CD8-positive, alpha-beta memory T cell (primary cell): ENCODE measurements around the gene MAPK4. TPM values are rescaled to one million over a fixed set of nuclear protein-coding genes. Genes with fewer than 3 reads are reported as not detected.

Experiments
- CTCF ChIA-PET: fragments of 350-600 bp; sonication (Branson Sonifier 250); formaldehyde crosslinking; loops from one replicate; lab custom pipeline; 2021; ENCODE audit warnings: antibody characterized with exemption; lab: Charles Lee
- POLR2A ChIA-PET: fragments of 350-600 bp; sonication (Branson Sonifier 250); formaldehyde crosslinking; loops from one replicate; lab custom pipeline; 2021; ENCODE audit warnings: antibody characterized with exemption; lab: Charles Lee
- DNase-seq, 5 donors: peaks; one replicate each; pipeline versions ENCODE4 v3.0.0 to v3.0.0-alpha.2; 2020 to 2022; ENCODE audit warnings: mixed read lengths in 1 of 5
- H3K27ac ChIP-seq: one replicate; pipeline ENCODE4 v1.7.0; 2013; ENCODE audit warnings: low read depth, mild to moderate bottlenecking, low read length, moderate library complexity
- H3K27me3 ChIP-seq: 2 replicates; pipeline ENCODE4 v1.7.0; 2013; ENCODE audit warnings: low read length, mild to moderate bottlenecking; ENCODE audit not compliant: insufficient read depth, poor library complexity, severe bottlenecking
- H3K36me3 ChIP-seq: 2 replicates; pipeline ENCODE4 v1.7.0; 2013; ENCODE audit warnings: mild to moderate bottlenecking, low read length, moderate library complexity; ENCODE audit not compliant: insufficient read depth
- H3K4me1 ChIP-seq: 2 replicates; pipeline ENCODE4 v1.7.0; 2013; ENCODE audit warnings: mild to moderate bottlenecking, low read length, moderate library complexity; ENCODE audit not compliant: insufficient read depth
- H3K4me3 ChIP-seq: 2 replicates; pipeline ENCODE4 v1.7.0; 2013; ENCODE audit warnings: mild to moderate bottlenecking, low read length
- H3K9me3 ChIP-seq: 2 replicates; pipeline ENCODE4 v1.7.0; 2013; ENCODE audit warnings: mild to moderate bottlenecking, low read length
- H3K27ac Mint-ChIP-seq, 8 donors: one replicate each; pipeline ENCODE4 v1.8.0; 2020 to 2021; ENCODE audit warnings: mixed read lengths in 8 of 8, mild to moderate bottlenecking in 6 of 8, inconsistent platforms in 3 of 8, moderate library complexity in 3 of 8
- H3K27me3 Mint-ChIP-seq, 2 donors: one replicate each; pipeline ENCODE4 v1.8.0; 2020 to 2021; ENCODE audit warnings: mixed read lengths in 2 of 2, mild to moderate bottlenecking in 1 of 2, moderate library complexity in 1 of 2
- H3K36me3 Mint-ChIP-seq, 3 donors: one replicate each; pipeline ENCODE4 v1.8.0; 2020 to 2021; ENCODE audit warnings: mixed read lengths in 3 of 3, inconsistent platforms in 1 of 3, mild to moderate bottlenecking in 1 of 3
- H3K4me1 Mint-ChIP-seq, 3 donors: one replicate each; pipeline ENCODE4 v1.8.0; 2020 to 2021; ENCODE audit warnings: mixed read lengths in 3 of 3, inconsistent platforms in 1 of 3, mild to moderate bottlenecking in 1 of 3
- H3K4me3 Mint-ChIP-seq, 7 donors: one replicate each; pipeline ENCODE4 v1.8.0; 2020 to 2021; ENCODE audit warnings: mixed read lengths in 7 of 7, mild to moderate bottlenecking in 6 of 7, moderate library complexity in 4 of 7, inconsistent platforms in 2 of 7
- H3K9me3 Mint-ChIP-seq, 5 donors: one replicate each; pipeline ENCODE4 v1.8.0; 2020 to 2022; ENCODE audit warnings: mixed read lengths in 5 of 5, mild to moderate bottlenecking in 3 of 5, moderate library complexity in 2 of 5, inconsistent platforms in 1 of 5
- polyA plus RNA-seq: library from polyadenylated mRNA; unstranded; fragments of 300-500 nt; fragmentation: Illumina TruSeq; gene quantifications from one replicate; pipeline ENCODE4 v1.2.3, GENCODE V29; 2021
- total RNA-seq, 2 experiments: library from RNA; stranded (reverse); gene quantifications; one replicate each; pipeline ENCODE4 v1.2.3, GENCODE V29; 2021

MAPK4 gene
- total and polyA plus RNA-seq, 3 experiments from 2014 or later, result not detected

- no peak overlapping the region for H3K4me3 Mint-ChIP-seq
- CTCF ChIA-PET, result no interaction called here
- no peak overlapping the region for H3K27ac Mint-ChIP-seq
- H3K4me1 Mint-ChIP-seq, result no peaks in the 10 kb centered on the region
- Histone ChIP-seq H3K9me3 (no peaks in the 10 kb centered on the region), H3K27ac (no peak overlapping the region), H3K4me1 (no peaks in the 10 kb centered on the region), H3K4me3 (no peak overlapping the region), H3K27me3 (no peaks in the 10 kb centered on the region), H3K36me3 (no peaks in the 10 kb centered on the region)
- no peaks in the 10 kb centered on the region for H3K36me3 Mint-ChIP-seq
- POLR2A ChIA-PET, result no interaction called here
- H3K27me3 Mint-ChIP-seq, result peaks cover 0 to 9% of the 10 kb centered on the region in 2 donors
- no peaks in the 10 kb centered on the region for H3K9me3 Mint-ChIP-seq
- DNase-seq, result no peak
These were observed 60.4 kb downstream of the MAPK4 start for GRCh38 chr18:50620319-50620718.

DNA sequence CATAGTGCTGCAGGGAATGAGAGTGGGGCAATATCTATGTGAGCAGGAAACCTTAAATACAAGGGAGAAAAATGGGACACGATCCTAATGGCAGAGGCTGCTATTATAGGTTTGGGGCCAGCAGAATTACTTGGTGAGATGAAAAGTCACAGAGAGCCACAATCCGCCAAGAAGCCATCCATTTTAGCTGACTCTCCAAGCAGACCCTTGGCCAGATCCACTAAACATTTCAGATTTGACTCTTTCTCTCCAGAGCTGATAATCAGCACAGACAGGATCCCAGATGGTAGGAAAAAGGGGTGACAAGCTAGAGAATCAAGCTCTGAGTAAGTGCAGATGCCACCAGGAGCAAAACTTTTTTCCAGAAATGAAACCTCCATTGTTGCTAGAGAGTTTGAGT lies 61.5 kb downstream of the MAPK4 start:
- Mint-ChIP-seq H3K9me3 (no peaks in the 10 kb centered on the region), H3K27me3 (peaks cover 0 to 5% of the 10 kb centered on the region in 2 donors), H3K4me1 (no peaks in the 10 kb centered on the region), H3K36me3 (no peaks in the 10 kb centered on the region), H3K4me3 (no peak overlapping the region), H3K27ac (no peak overlapping the region)
- Histone ChIP-seq H3K27ac (no peak overlapping the region), H3K4me3 (no peak overlapping the region), H3K36me3 (no peaks in the 10 kb centered on the region), H3K27me3 (no peaks in the 10 kb centered on the region), H3K4me1 (no peaks in the 10 kb centered on the region), H3K9me3 (no peaks in the 10 kb centered on the region)
- ChIA-PET POLR2A (no interaction called here), CTCF (no interaction called here)
- no peak for DNase-seq

DNA sequence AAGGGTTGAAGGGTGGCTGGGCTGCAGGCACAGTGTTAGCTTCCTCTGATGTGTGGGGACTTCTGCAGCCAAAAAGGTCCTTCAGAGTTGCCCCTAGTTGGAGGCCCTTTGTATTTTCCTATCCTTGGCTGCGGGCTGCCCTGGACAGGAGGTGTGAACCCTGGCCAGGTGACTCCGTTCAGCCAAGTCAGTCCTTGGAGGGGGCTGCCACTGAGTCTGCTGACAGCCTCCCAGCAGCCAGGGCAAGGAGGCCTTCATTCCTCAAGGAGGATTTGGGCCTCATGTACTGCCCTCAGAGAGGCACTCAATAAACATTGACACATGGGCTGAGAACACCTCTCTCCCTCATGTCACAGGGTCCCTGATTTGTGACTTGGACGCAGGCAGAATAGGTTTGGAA lies 62.4 kb downstream of the MAPK4 start:
- ChIA-PET POLR2A (no interaction called here), CTCF (no interaction called here)
- no peaks in the 10 kb centered on the region for H3K36me3 ChIP-seq
- no peak overlapping the region for H3K27ac Mint-ChIP-seq
- no peak overlapping the region for H3K4me3 Mint-ChIP-seq
- no peaks in the 10 kb centered on the region for H3K4me1 Mint-ChIP-seq
- peaks cover 0 to 5% of the 10 kb centered on the region in 2 donors for H3K27me3 Mint-ChIP-seq
- H3K36me3 Mint-ChIP-seq, result no peaks in the 10 kb centered on the region
- no peak overlapping the region for H3K27ac ChIP-seq
- H3K4me1 ChIP-seq, result no peaks in the 10 kb centered on the region
- H3K4me3 ChIP-seq, result no peak overlapping the region
- DNase-seq, result no peak
- no peaks in the 10 kb centered on the region for H3K27me3 ChIP-seq
- H3K9me3 ChIP-seq, result no peaks in the 10 kb centered on the region
- H3K9me3 Mint-ChIP-seq, result no peaks in the 10 kb centered on the region

DNA sequence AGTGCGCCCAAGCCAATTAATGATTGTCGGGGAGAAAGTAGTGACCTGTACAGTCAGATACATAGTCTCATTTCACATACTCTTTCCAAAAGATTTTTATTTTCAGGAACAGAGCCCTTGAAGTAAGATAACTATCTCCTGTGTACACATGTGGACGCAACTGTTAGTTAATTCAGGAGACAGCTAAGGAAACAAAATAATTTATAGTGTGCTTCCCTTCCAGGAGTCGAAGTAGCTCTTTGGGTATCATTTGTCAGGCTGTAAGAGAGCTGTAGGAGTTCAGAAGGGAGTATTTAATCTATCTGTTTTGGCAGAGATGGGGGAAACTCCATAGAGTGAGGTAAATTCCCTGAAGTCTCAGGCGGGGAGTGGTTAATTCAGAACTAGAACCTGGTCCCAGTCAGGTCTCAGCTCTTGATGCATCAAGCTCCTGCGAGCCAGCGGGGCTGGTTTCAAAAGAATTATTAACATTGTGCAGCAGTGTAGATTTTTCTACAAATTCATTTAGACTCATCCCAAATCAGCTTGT lies 63.0 kb downstream of the MAPK4 start:
- H3K4me3 ChIP-seq, result no peak overlapping the region
- no peak overlapping the region for H3K27ac Mint-ChIP-seq
- H3K27ac ChIP-seq, result no peak overlapping the region
- no peaks in the 10 kb centered on the region for H3K36me3 ChIP-seq
- H3K4me3 Mint-ChIP-seq, result no peak overlapping the region
- ChIA-PET CTCF (no interaction called here), POLR2A (no interaction called here)
- peaks cover 0 to 5% of the 10 kb centered on the region in 2 donors for H3K27me3 Mint-ChIP-seq
- DNase-seq, result no peak
- no peaks in the 10 kb centered on the region for H3K9me3 ChIP-seq
- no peaks in the 10 kb centered on the region for H3K36me3 Mint-ChIP-seq
- no peaks in the 10 kb centered on the region for H3K4me1 ChIP-seq
- no peaks in the 10 kb centered on the region for H3K9me3 Mint-ChIP-seq
- no peaks in the 10 kb centered on the region for H3K4me1 Mint-ChIP-seq
- H3K27me3 ChIP-seq, result no peaks in the 10 kb centered on the region

- ChIA-PET POLR2A (no interaction called here), CTCF (no interaction called here)
- no peaks in the 10 kb centered on the region for H3K9me3 ChIP-seq
- H3K9me3 Mint-ChIP-seq, result no peaks in the 10 kb centered on the region
- no peak overlapping the region for H3K4me3 ChIP-seq
- no peaks in the 10 kb centered on the region for H3K4me1 ChIP-seq
- H3K27ac Mint-ChIP-seq, result no peak overlapping the region
- H3K36me3 Mint-ChIP-seq, result no peaks in the 10 kb centered on the region
- no peaks in the 10 kb centered on the region for H3K4me1 Mint-ChIP-seq
- no peak overlapping the region for H3K27ac ChIP-seq
- H3K4me3 Mint-ChIP-seq, result no peak overlapping the region
- H3K36me3 ChIP-seq, result no peaks in the 10 kb centered on the region
- DNase-seq, result no peak
- H3K27me3 Mint-ChIP-seq, result peaks cover 0 to 5% of the 10 kb centered on the region in 2 donors
- no peaks in the 10 kb centered on the region for H3K27me3 ChIP-seq
These were observed 63.9 kb downstream of the MAPK4 start for GRCh38 chr18:50623694-50624352.

GRCh38 chr18:50624981-50625380 lies 65.1 kb downstream of the MAPK4 start:
- H3K9me3 ChIP-seq, result no peaks in the 10 kb centered on the region
- Mint-ChIP-seq H3K27me3 (peaks cover 0 to 5% of the 10 kb centered on the region in 2 donors), H3K27ac (no peak overlapping the region), H3K4me3 (no peak overlapping the region), H3K36me3 (no peaks in the 10 kb centered on the region), H3K4me1 (no peaks in the 10 kb centered on the region), H3K9me3 (peaks cover 0 to 1% (median 0%) of the 10 kb centered on the region in 5 donors)
- no peaks in the 10 kb centered on the region for H3K4me1 ChIP-seq
- ChIA-PET POLR2A (no interaction called here), CTCF (no interaction called here)
- H3K4me3 ChIP-seq, result no peak overlapping the region
- no peaks in the 10 kb centered on the region for H3K27me3 ChIP-seq
- DNase-seq, result no peak
- no peak overlapping the region for H3K27ac ChIP-seq
- no peaks in the 10 kb centered on the region for H3K36me3 ChIP-seq

GRCh38 chr18:50626317-50626716 lies 66.4 kb downstream of the MAPK4 start:
- Mint-ChIP-seq H3K4me1 (no peaks in the 10 kb centered on the region), H3K4me3 (no peak overlapping the region), H3K36me3 (no peaks in the 10 kb centered on the region), H3K9me3 (peaks cover 0 to 6% (median 0%) of the 10 kb centered on the region in 5 donors), H3K27me3 (peaks cover 0 to 5% of the 10 kb centered on the region in 2 donors), H3K27ac (no peak overlapping the region)
- Histone ChIP-seq H3K36me3 (no peaks in the 10 kb centered on the region), H3K4me3 (no peak overlapping the region), H3K9me3 (no peaks in the 10 kb centered on the region), H3K27me3 (no peaks in the 10 kb centered on the region), H3K27ac (no peak overlapping the region), H3K4me1 (no peaks in the 10 kb centered on the region)
- DNase-seq, result no peak
- POLR2A ChIA-PET, result no interaction called here
- CTCF ChIA-PET, result no interaction called here

GRCh38 chr18:50627594-50628532 lies 68.0 kb downstream of the MAPK4 start:
- no peaks in the 10 kb centered on the region for H3K4me1 Mint-ChIP-seq
- H3K4me3 ChIP-seq, result no peak overlapping the region
- no peak for DNase-seq
- no peaks in the 10 kb centered on the region for H3K9me3 ChIP-seq
- H3K4me1 ChIP-seq, result no peaks in the 10 kb centered on the region
- POLR2A ChIA-PET, result no interaction called here
- no peak overlapping the region for H3K27ac ChIP-seq
- no peaks in the 10 kb centered on the region for H3K36me3 Mint-ChIP-seq
- H3K27me3 ChIP-seq, result no peaks in the 10 kb centered on the region
- peaks cover 0 to 6% (median 0%) of the 10 kb centered on the region in 5 donors for H3K9me3 Mint-ChIP-seq
- H3K27me3 Mint-ChIP-seq, result peaks cover 0 to 5% of the 10 kb centered on the region in 2 donors
- H3K4me3 Mint-ChIP-seq, result no peak overlapping the region
- CTCF ChIA-PET, result interaction anchor here (0.5 kb wide), 1 partner anchor 26 kb away, joined by 4 read pairs; no protein-coding TSS in a partner anchor
- H3K36me3 ChIP-seq, result no peaks in the 10 kb centered on the region
- H3K27ac Mint-ChIP-seq, result no peak overlapping the region
